ENCODE measurements around the gene APBA2. TPM values are rescaled to one million over a fixed set of nuclear protein-coding genes. Genes with fewer than 3 reads are reported as not detected.

The APBA2 gene
- polyA plus RNA-seq, 1 donor (not counting 4 experiments of a cell fraction or from before 2014, with no cell fraction given) = 5.5 TPM

- Histone ChIP-seq H3K9me3 (ENCODE audit: control insufficient read depth, low read depth, low read length) (no peaks in the 10 kb centered on the region), H3K4me2 (ENCODE audit: control insufficient read depth, extremely low read depth, insufficient read depth, low read depth, low read length) (no peak overlapping the region), H3K27ac (ENCODE audit: control insufficient read depth, insufficient read depth, low read length) (no peak overlapping the region), H4K20me1 (ENCODE audit: control insufficient read depth, extremely low read depth, insufficient read depth, low read length) (no peaks in the 10 kb centered on the region), H3K4me3 (ENCODE audit: control insufficient read depth in 2 of 3, extremely low read depth in 1 of 3, insufficient read depth in 2 of 3, low read depth in 1 of 3, low read length in 3 of 3) (no peak overlapping the region), H3K27me3 (ENCODE audit: control insufficient read depth, extremely low read depth, insufficient read depth, low read length) (no peaks in the 10 kb centered on the region), H3K79me2 (ENCODE audit: control insufficient read depth, insufficient read depth, low read length) (no peaks in the 10 kb centered on the region), H2AFZ (ENCODE audit: control insufficient read depth, low read length) (no peak overlapping the region), H3K4me1 (ENCODE audit: control insufficient read depth, extremely low read depth, insufficient read depth, low read length) (no peaks in the 10 kb centered on the region), H3K36me3 (ENCODE audit: control insufficient read depth in 2 of 2, extremely low read depth in 1 of 2, insufficient read depth in 2 of 2, low read length in 2 of 2) (no peaks in the 10 kb centered on the region), H3K9me1 (ENCODE audit: control insufficient read depth, extremely low read depth, insufficient read depth, low read length) (no peaks in the 10 kb centered on the region), H3K9ac (ENCODE audit: control insufficient read depth, extremely low read depth, insufficient read depth, low read length) (no peak overlapping the region)
- DNase-seq (ENCODE audit: low read depth, low spot score) (no peak), FAIRE-seq (peak; percentile 20)
- TF ChIP-seq, protein P1, sequence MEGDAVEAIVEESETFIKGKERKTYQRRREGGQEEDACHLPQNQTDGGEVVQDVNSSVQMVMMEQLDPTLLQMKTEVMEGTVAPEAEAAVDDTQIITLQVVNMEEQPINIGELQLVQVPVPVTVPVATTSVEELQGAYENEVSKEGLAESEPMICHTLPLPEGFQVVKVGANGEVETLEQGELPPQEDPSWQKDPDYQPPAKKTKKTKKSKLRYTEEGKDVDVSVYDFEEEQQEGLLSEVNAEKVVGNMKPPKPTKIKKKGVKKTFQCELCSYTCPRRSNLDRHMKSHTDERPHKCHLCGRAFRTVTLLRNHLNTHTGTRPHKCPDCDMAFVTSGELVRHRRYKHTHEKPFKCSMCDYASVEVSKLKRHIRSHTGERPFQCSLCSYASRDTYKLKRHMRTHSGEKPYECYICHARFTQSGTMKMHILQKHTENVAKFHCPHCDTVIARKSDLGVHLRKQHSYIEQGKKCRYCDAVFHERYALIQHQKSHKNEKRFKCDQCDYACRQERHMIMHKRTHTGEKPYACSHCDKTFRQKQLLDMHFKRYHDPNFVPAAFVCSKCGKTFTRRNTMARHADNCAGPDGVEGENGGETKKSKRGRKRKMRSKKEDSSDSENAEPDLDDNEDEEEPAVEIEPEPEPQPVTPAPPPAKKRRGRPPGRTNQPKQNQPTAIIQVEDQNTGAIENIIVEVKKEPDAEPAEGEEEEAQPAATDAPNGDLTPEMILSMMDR (optimal IDR thresholded peaks at IDR 0.05 in 1 of 3, IDR thresholded peaks at IDR 0.05 in 1 of 3, conservative IDR thresholded peaks at IDR 0.05 in 1 of 3; ENCODE audit: extremely low read depth in 1 of 3, insufficient read depth in 2 of 3, low read length in 3 of 3) = no peak
- no peak for TF ChIP-seq EZH2 (IDR thresholded peaks at IDR 0.05; ENCODE audit: low read length)
- dilution Hi-C loops (cut with MboI; ENCODE audit: extremely low pct_ligation_motif_present, low sequenced_read_pairs) = no loop called here
Measured at GRCh38 chr15:28892789-28893610, 7.2 kb downstream of the APBA2 start.

DNA sequence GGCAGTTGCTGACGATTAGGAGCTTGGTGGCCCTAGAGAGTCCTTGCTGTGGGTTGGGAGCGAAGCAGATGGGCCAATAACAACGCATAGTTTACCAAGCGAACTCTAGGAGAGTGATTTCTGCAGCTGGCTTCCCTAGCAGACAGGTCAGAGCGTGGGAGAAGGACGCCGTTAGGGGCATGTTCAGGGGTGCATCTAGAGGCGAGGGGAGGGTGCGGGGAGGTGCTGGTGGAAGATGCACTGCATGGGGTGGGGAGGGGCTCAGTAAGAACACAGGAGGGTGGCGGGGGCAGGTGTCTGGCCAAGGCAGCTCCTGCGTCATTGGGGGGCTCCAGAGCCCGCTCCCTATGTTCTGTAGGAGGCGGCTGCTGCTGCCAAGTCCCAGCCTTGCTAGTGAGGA is 8.9 kb downstream of the APBA2 start:
- no peak overlapping the region for H3K4me3 ChIP-seq (ENCODE audit: control insufficient read depth in 2 of 3, extremely low read depth in 1 of 3, insufficient read depth in 2 of 3, low read depth in 1 of 3, low read length in 3 of 3)
- DNase-seq (ENCODE audit: low read depth, low spot score) (no peak), FAIRE-seq (no peak)
- no peaks in the 10 kb centered on the region for H4K20me1 ChIP-seq (ENCODE audit: control insufficient read depth, extremely low read depth, insufficient read depth, low read length)
- no peaks in the 10 kb centered on the region for H3K27me3 ChIP-seq (ENCODE audit: control insufficient read depth, extremely low read depth, insufficient read depth, low read length)
- H3K79me2 ChIP-seq (ENCODE audit: control insufficient read depth, insufficient read depth, low read length) = no peaks in the 10 kb centered on the region
- no peak overlapping the region for H3K4me2 ChIP-seq (ENCODE audit: control insufficient read depth, extremely low read depth, insufficient read depth, low read depth, low read length)
- no peaks in the 10 kb centered on the region for H3K4me1 ChIP-seq (ENCODE audit: control insufficient read depth, extremely low read depth, insufficient read depth, low read length)
- no peaks in the 10 kb centered on the region for H3K9me1 ChIP-seq (ENCODE audit: control insufficient read depth, extremely low read depth, insufficient read depth, low read length)
- H3K27ac ChIP-seq (ENCODE audit: control insufficient read depth, insufficient read depth, low read length) = no peak overlapping the region
- no peak overlapping the region for H2AFZ ChIP-seq (ENCODE audit: control insufficient read depth, low read length)
- no peaks in the 10 kb centered on the region for H3K9me3 ChIP-seq (ENCODE audit: control insufficient read depth, low read depth, low read length)
- dilution Hi-C loops (cut with MboI; ENCODE audit: extremely low pct_ligation_motif_present, low sequenced_read_pairs) = no loop called here
- H3K36me3 ChIP-seq (ENCODE audit: control insufficient read depth in 2 of 2, extremely low read depth in 1 of 2, insufficient read depth in 2 of 2, low read length in 2 of 2) = no peaks in the 10 kb centered on the region
- TF ChIP-seq, protein P1 (optimal IDR thresholded peaks at IDR 0.05 in 1 of 3, IDR thresholded peaks at IDR 0.05 in 1 of 3, conservative IDR thresholded peaks at IDR 0.05 in 1 of 3; ENCODE audit: extremely low read depth in 1 of 3, insufficient read depth in 2 of 3, low read length in 3 of 3) = no peak
- no peak for TF ChIP-seq EZH2 (IDR thresholded peaks at IDR 0.05; ENCODE audit: low read length)
- no peak overlapping the region for H3K9ac ChIP-seq (ENCODE audit: control insufficient read depth, extremely low read depth, insufficient read depth, low read length)
